Adrenal gland (tissue), 12 donors: ENCODE data around the gene VPS13D. TPM values are rescaled to one million over a fixed set of nuclear protein-coding genes. Genes with fewer than 3 reads are reported as not detected.

ENCODE experiments used
- DNase-seq, 7 donors: peaks; one replicate each; pipeline ENCODE4 v3.0.0-alpha.2; 2019 to 2020
- H3K27ac ChIP-seq, 5 donors: fragments of 200-600 bp; sonication (generic) in 4 of 5; 1 replicate in 3 of 5; 2 replicates in 2 of 5; pipeline versions ENCODE4 v1.5.1 to v1.8.0; 2016 to 2020; ENCODE audit warnings: mild to moderate bottlenecking in 1 of 5
- H3K27me3 ChIP-seq: fragments of 200-600 bp; 2 replicates; pipeline ENCODE4 v1.8.0; 2021
- H3K36me3 ChIP-seq, 2 donors: fragments of 200-600 bp; replicated peaks in 1 of 2; 1 replicate in 1 of 2; 2 replicates in 1 of 2; pipeline versions ENCODE4 v1.5.1 to v1.8.0; 2018 to 2022
- H3K4me1 ChIP-seq, 2 donors: fragments of 200-600 bp; replicated peaks in 1 of 2; 1 replicate in 1 of 2; 2 replicates in 1 of 2; pipeline versions ENCODE4 v1.5.1 to v1.8.0; 2018 to 2021
- H3K4me3 ChIP-seq, 4 donors: fragments of 200-600 bp; sonication (generic) in 3 of 4; one replicate each; pipeline ENCODE4 v1.5.1; 2016 to 2018
- H3K9me3 ChIP-seq, 3 donors: fragments of 200-600 bp; sonication (generic) in 1 of 3; replicated peaks in 1 of 3; 1 replicate in 2 of 3; 2 replicates in 1 of 3; pipeline versions ENCODE4 v1.5.1 to v1.8.0; 2016 to 2021
- POLR2A ChIP-seq, 2 donors: fragments of 450-650 bp; IDR thresholded peaks; one replicate each; pipeline ENCODE4 v1.6.1; 2017; ENCODE audit warnings: antibody characterized with exemption in 2 of 2, mild to moderate bottlenecking in 2 of 2, moderate library complexity in 1 of 2
- WGBS, 4 donors: extraction: QIAGEN DNeasy Blood & Tissue Kit in 2 of 4; methylation state at CpG; one replicate each; pipeline versions ENCODE4 v1.1.5 to v1.1.7; 2013 to 2017; 5-methylcytosine and 5-hydroxymethylcytosine counted together
- intact Hi-C, 2 donors: fragments of 100-400 bp; cut with DNase I; formaldehyde crosslinking; loops; one replicate each; pipeline versions ENCODE4 v1.14.1 to v1.15.0; 2022 to 2023
- polyA plus RNA-seq, 3 donors: library from polyadenylated mRNA; stranded (reverse); fragments of 200-250 nt in 2 of 3; fragments of 350-450 nt in 1 of 3; fragmentation: Illumina TruSeq in 1 of 3; extraction: RNeasy Lipid Tissue Mini Kit (QIAGEN cat#74804) in 1 of 3; gene quantifications; one replicate each; pipeline ENCODE4 v1.2.3, GENCODE V29; 2013 to 2014
- total RNA-seq, 9 donors: library from RNA; depleted of rRNA in 4 of 9; stranded (reverse); fragments of >200 nt in 4 of 9; fragments of 120-200 nt in 1 of 9; fragmentation: NEBNext Ultra II Directional in 1 of 9; extraction: Animal tissue kit (Norgen Biotek cat#: 25700) in 1 of 9; gene quantifications; one replicate each; pipeline versions ENCODE4 v1.1.0 to v1.2.4, GENCODE V29; 2013 to 2023
- TF ChIP-seq, protein P1 (sequence below), 6 experiments: fragments of 450-650 bp in 4 of 6; fragments of 200-600 bp in 2 of 6; sonication (generic) in 1 of 6; IDR thresholded peaks; 1 replicate in 5 of 6; 2 replicates in 1 of 6; pipeline versions ENCODE4 v1.5.1 to v1.8.0; 2016 to 2021; ENCODE audit warnings: antibody characterized with exemption in 6 of 6, mild to moderate bottlenecking in 2 of 6, moderate library complexity in 1 of 6
- donor health status: healthy with polysubstance abuse.
- donor health status: Bipolar disorder and iron deficiency.
- donor health status: DM: yes; HTN: yes; CAD: no.
- donor health status: DM: no; HTN: no; CAD: no.
- donor health status: DM: no; HTN: no; CAD: no.
- donor health status: DM: yes; HTN: yes; CAD: no.

Gene VPS13D
- total and polyA plus RNA-seq, 12 donors, result 17.0 to 62.3 (median 39.9) TPM

DNA sequence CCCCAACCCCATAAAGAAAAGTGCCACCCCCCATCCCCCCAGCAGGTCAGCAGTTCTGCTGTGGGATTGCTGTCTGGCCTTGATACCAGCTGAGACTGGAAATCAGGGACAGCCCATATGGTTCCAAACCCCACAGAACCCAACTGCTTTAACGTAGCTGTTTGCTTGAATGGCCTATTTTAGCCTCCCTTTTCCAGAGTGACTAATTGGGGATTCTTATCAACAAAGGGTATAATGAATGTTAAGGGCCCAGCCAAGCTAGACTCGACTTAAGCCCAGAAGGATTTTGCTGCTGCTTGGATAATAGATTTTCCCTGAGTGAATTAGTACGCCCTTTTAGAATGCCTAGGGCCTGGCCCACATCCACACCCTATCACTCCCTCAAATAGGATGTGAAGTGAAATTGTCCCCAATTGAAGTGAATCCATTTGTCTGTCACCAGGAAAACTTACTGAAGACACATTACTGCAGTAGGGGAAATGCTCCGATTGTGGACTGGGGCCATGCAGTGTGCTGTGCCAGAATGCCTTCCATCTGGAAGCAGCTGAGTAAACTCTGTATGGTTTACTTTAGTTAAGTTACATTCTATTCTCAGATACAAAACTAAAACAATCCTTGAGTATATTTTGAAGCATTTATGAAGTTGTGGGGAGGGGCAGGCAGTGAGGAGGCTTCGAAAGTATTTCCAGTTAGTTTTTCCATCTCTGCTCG is 231.2 kb downstream of the VPS13D start:
- intact Hi-C loops, result no loop called here
- WGBS, 4 donors, result 59 to 70% (median 64%) methylated on average over 6 of the region's 6 CpGs
- no peaks in the 10 kb centered on the region for H3K36me3 ChIP-seq
- H3K27ac ChIP-seq, result peak overlapping the region in 2 of 5 donors; percentile 56 to 75
- H3K27me3 ChIP-seq, result no peaks in the 10 kb centered on the region
- H3K9me3 ChIP-seq, result no peaks in the 10 kb centered on the region
- peaks cover 0 to 38% of the 10 kb centered on the region in 2 donors for H3K4me1 ChIP-seq
- H3K4me3 ChIP-seq, result no peak overlapping the region
- no peak for TF ChIP-seq POLR2A (IDR thresholded peaks at IDR 0.05)
- TF ChIP-seq, protein P1, sequence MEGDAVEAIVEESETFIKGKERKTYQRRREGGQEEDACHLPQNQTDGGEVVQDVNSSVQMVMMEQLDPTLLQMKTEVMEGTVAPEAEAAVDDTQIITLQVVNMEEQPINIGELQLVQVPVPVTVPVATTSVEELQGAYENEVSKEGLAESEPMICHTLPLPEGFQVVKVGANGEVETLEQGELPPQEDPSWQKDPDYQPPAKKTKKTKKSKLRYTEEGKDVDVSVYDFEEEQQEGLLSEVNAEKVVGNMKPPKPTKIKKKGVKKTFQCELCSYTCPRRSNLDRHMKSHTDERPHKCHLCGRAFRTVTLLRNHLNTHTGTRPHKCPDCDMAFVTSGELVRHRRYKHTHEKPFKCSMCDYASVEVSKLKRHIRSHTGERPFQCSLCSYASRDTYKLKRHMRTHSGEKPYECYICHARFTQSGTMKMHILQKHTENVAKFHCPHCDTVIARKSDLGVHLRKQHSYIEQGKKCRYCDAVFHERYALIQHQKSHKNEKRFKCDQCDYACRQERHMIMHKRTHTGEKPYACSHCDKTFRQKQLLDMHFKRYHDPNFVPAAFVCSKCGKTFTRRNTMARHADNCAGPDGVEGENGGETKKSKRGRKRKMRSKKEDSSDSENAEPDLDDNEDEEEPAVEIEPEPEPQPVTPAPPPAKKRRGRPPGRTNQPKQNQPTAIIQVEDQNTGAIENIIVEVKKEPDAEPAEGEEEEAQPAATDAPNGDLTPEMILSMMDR (IDR thresholded peaks at IDR 0.05), result no peak
- DNase-seq, result peak in 1 of 7 donors; percentile 65

DNA sequence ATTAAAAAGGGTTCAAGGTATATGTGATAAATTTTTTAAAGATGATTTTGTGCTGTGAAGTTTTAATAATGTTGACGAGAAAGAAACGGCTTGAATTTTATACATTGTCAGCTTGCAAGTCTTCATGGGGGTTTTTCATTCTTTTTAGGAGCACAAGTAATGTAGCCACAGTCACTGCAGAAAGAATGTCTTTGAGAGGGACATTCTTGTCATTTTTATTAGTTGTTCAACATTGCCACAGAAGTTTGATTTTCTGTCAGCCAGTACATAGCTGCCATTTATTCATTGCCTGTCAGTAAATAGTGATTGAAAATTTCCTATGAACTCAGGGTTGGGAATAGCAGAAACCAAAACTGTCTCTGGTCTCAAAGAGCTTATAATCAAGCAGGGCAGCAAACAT is 231.9 kb downstream of the VPS13D start:
- H3K4me1 ChIP-seq, result peaks cover 0 to 37% of the 10 kb centered on the region in 2 donors
- H3K27me3 ChIP-seq, result no peaks in the 10 kb centered on the region
- H3K27ac ChIP-seq, result peak overlapping the region in 2 of 5 donors; percentile 56 to 75
- TF ChIP-seq, protein P1 (IDR thresholded peaks at IDR 0.05), result no peak
- TF ChIP-seq POLR2A (IDR thresholded peaks at IDR 0.05), result no peak
- H3K4me3 ChIP-seq, result no peak overlapping the region
- no peaks in the 10 kb centered on the region for H3K9me3 ChIP-seq
- 82 to 92% (median 83%) methylated on average over 2 of the region's 2 CpGs for WGBS, 4 donors
- H3K36me3 ChIP-seq, result no peaks in the 10 kb centered on the region
- DNase-seq, result no peak
- intact Hi-C loops, result no loop called here

DNA sequence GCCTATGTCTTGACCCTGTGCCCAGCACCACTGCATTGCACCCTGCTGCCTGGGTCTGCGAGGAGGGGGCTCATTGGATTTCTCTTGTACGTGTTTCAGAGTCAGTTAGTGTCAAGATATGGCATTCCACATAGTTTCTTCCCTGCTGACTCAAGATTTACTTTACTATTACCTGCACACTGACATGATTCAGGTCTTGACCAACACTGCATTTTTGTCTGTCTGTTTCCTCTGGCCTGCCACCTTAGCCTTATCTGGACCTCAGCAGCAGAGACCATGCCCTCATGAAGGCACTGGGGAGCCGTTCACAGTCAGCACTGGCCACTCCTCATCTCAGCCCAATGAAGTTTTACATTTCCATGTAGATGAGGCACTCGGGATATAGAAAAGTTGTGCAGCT is 232.8 kb downstream of the VPS13D start:
- TF ChIP-seq, protein P1 (IDR thresholded peaks at IDR 0.05), result no peak
- TF ChIP-seq POLR2A (IDR thresholded peaks at IDR 0.05), result no peak
- intact Hi-C loops, result no loop called here
- H3K36me3 ChIP-seq, result no peaks in the 10 kb centered on the region

DNA sequence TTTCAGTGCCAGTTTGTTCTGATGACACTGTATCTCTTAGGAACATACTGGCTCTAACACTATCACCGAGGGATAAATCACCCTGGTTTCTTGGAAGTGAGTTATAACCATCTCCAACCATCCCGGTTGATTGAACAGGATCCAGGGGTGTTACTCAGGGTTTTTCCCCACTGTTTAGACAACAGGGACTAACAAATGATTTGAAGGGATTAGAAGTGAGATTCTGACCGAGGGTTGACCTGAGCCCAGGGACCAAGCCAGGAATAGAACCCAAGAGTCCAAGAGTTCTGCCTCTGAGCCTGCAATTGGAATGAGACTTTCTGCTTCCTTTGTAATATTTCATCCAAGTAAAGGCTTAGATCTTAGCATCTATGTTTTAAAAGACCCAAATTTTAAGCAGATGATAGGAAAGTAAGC is 234.2 kb downstream of the VPS13D start:
- no peak for TF ChIP-seq POLR2A (IDR thresholded peaks at IDR 0.05)
- TF ChIP-seq, protein P1 (IDR thresholded peaks at IDR 0.05), result no peak
- no peak for DNase-seq
- Histone ChIP-seq H3K27ac (peak overlapping the region in 1 of 5 donors; percentile 39), H3K36me3 (no peaks in the 10 kb centered on the region), H3K9me3 (no peaks in the 10 kb centered on the region), H3K4me1 (peaks cover 0 to 19% of the 10 kb centered on the region in 2 donors), H3K4me3 (no peak overlapping the region), H3K27me3 (no peaks in the 10 kb centered on the region)
- 51 to 87% (median 81%) methylated on average over 3 of the region's 3 CpGs for WGBS, 4 donors
- intact Hi-C loops, result no loop called here

More for the DNA sequence above, 232.8 kb downstream of the VPS13D start:
- WGBS, 4 donors, result 85 to 93% (median 89%) methylated on average over 4 of the region's 4 CpGs
- Histone ChIP-seq H3K4me1 (peaks cover 0 to 29% of the 10 kb centered on the region in 2 donors), H3K27ac (peak overlapping the region in 1 of 5 donors; percentile 42), H3K27me3 (no peaks in the 10 kb centered on the region), H3K9me3 (no peaks in the 10 kb centered on the region), H3K4me3 (no peak overlapping the region)
- no peak for DNase-seq
